ENCODE data around the gene PAQR5. TPM values are rescaled to one million over a fixed set of nuclear protein-coding genes. Genes with fewer than 3 reads are reported as not detected.
"Not testable (repeated sequence)": the region's sequence is repeated elsewhere in the genome, so short reads cannot be mapped to it uniquely, and the experiment has no call there.

PAQR5 gene
- total RNA-seq, 1 donor = 1.1 TPM

DNA sequence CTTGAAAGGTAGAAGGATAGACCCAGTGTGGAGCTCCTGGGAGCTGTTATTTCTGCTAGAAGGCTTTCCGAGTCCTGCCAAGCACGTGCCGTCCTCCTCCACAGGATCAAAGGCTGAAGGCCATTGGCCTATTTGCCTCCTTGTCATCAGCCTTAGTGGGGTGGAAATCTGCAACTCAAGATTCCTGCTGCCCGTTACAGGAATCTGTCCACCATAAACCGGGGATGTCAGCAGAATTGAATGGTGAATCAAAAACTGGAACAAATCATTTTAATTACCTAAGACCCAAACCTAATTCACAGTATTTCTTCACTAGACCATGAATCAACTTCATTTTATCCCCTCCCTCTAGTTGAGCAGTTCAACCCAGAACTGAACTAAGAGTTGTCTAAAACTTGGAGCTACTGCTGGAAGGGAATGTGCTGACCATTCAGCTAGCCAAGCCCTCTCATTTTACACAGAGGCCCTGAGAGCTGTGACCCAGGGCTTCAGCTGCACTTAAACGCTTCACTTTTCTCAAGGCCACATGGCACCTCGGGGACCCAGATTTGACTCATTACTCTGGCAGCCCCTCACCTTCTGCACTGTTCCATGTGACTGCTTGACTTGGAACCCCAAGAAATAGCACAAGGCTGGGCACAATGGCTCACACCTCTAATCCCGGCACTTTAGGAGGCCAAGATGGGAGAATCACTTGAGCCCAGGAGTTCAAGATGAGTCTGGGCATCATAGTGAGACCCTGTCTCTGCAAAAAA is 78.7 kb downstream of the PAQR5 start:
- Histone ChIP-seq H3K27ac (ENCODE audit: low read depth, low read length) (no peak overlapping the region), H4K20me1 (ENCODE audit: insufficient read depth, low read length) (no peaks in the 10 kb centered on the region), H3K4me2 (ENCODE audit: insufficient read depth, low read length) (no peak overlapping the region), H3K4me3 (ENCODE audit: insufficient read depth, low read length) (no peak overlapping the region), H3K4me1 (ENCODE audit: insufficient read depth, low read length) (no peaks in the 10 kb centered on the region), H3K27me3 (ENCODE audit: insufficient read depth, low read length) (no peaks in the 10 kb centered on the region), H3K9me3 (ENCODE audit: low read depth, low read length) (no peaks in the 10 kb centered on the region), H3K36me3 (ENCODE audit: insufficient read depth, low read length) (no peaks in the 10 kb centered on the region), H3K79me2 (ENCODE audit: insufficient read depth, low read length) (no peaks in the 10 kb centered on the region), H2AFZ (ENCODE audit: low read length) (no peak overlapping the region)
- peak; percentile 22 for DNase-seq (ENCODE audit: insufficient read length, low spot score, missing footprints)
- TF ChIP-seq, protein P1, sequence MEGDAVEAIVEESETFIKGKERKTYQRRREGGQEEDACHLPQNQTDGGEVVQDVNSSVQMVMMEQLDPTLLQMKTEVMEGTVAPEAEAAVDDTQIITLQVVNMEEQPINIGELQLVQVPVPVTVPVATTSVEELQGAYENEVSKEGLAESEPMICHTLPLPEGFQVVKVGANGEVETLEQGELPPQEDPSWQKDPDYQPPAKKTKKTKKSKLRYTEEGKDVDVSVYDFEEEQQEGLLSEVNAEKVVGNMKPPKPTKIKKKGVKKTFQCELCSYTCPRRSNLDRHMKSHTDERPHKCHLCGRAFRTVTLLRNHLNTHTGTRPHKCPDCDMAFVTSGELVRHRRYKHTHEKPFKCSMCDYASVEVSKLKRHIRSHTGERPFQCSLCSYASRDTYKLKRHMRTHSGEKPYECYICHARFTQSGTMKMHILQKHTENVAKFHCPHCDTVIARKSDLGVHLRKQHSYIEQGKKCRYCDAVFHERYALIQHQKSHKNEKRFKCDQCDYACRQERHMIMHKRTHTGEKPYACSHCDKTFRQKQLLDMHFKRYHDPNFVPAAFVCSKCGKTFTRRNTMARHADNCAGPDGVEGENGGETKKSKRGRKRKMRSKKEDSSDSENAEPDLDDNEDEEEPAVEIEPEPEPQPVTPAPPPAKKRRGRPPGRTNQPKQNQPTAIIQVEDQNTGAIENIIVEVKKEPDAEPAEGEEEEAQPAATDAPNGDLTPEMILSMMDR (IDR thresholded peaks at IDR 0.05; ENCODE audit: extremely low read depth, low read depth, low read length) = no peak

DNA sequence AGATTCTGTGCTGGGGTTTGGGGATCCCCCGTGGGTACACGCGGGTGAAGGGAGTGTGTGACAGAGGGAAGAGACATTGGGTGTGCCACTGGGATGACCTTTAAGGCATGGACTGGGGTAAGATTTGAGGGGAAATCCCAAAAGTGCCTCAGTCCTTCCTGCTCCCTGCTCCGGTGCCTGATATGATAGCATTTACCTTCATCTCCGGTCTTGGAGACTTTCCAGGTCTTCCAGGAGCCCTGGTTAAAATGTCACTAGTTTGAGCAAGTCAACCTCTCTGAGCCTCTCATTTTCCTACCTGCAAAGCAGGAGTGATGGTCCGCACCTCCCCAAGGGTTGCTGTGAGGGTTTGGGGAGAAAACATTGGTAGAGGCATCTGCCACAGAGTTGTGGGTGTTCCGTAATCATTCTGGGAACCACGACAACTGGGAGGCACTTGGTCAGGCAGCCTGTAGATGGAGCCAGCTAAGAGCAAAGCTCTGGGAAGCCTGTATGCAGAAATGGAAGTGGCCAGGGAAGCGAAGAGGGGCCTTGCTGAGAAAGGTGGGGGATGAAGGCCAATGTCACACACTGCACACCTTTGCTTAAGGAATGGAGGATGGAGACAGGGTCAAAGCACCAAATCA is 81.5 kb downstream of the PAQR5 start:
- Histone ChIP-seq H4K20me1 (ENCODE audit: insufficient read depth, low read length) (no peaks in the 10 kb centered on the region), H3K4me1 (ENCODE audit: insufficient read depth, low read length) (no peaks in the 10 kb centered on the region), H3K36me3 (ENCODE audit: insufficient read depth, low read length) (no peaks in the 10 kb centered on the region), H3K9me3 (ENCODE audit: low read depth, low read length) (no peaks in the 10 kb centered on the region), H3K27me3 (ENCODE audit: insufficient read depth, low read length) (no peaks in the 10 kb centered on the region), H3K79me2 (ENCODE audit: insufficient read depth, low read length) (no peaks in the 10 kb centered on the region), H3K4me3 (ENCODE audit: insufficient read depth, low read length) (no peak overlapping the region), H3K27ac (ENCODE audit: low read depth, low read length) (no peak overlapping the region), H2AFZ (ENCODE audit: low read length) (no peak overlapping the region), H3K4me2 (ENCODE audit: insufficient read depth, low read length) (no peak overlapping the region)
- TF ChIP-seq, protein P1 (IDR thresholded peaks at IDR 0.05; ENCODE audit: extremely low read depth, low read depth, low read length) = peak; percentile 43
- DNase-seq (ENCODE audit: insufficient read length, low spot score, missing footprints) = peak; percentile 71

DNA sequence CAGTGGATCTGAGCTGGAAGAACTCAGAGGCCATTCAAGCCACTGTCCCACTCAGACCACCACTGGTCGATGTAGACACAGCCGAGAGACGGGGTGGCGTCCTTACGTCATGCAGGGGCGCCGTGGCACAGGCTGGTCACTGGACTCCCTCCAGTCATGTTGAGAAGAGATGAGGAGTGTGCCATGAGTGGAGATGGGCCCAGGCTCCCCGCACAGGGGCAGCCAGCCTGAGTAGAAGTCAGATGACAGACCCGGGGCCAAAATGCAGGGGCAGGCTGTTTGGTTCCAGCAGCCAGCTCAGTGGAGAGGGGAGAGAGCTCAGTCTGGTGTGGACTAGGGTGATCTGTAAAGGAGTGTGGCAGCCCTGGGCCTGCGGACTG is 82.0 kb downstream of the PAQR5 start:
- no peaks in the 10 kb centered on the region for H3K79me2 ChIP-seq (ENCODE audit: insufficient read depth, low read length)
- no peaks in the 10 kb centered on the region for H3K9me3 ChIP-seq (ENCODE audit: low read depth, low read length)
- TF ChIP-seq, protein P1 (IDR thresholded peaks at IDR 0.05; ENCODE audit: extremely low read depth, low read depth, low read length) = no peak
- no peak overlapping the region for H3K27ac ChIP-seq (ENCODE audit: low read depth, low read length)
- peak; percentile 15 for DNase-seq (ENCODE audit: insufficient read length, low spot score, missing footprints)
- no peak overlapping the region for H3K4me2 ChIP-seq (ENCODE audit: insufficient read depth, low read length)
- H3K27me3 ChIP-seq (ENCODE audit: insufficient read depth, low read length) = no peaks in the 10 kb centered on the region
- no peaks in the 10 kb centered on the region for H3K36me3 ChIP-seq (ENCODE audit: insufficient read depth, low read length)
- H4K20me1 ChIP-seq (ENCODE audit: insufficient read depth, low read length) = no peaks in the 10 kb centered on the region
- H3K4me1 ChIP-seq (ENCODE audit: insufficient read depth, low read length) = no peaks in the 10 kb centered on the region
- no peak overlapping the region for H2AFZ ChIP-seq (ENCODE audit: low read length)
- no peak overlapping the region for H3K4me3 ChIP-seq (ENCODE audit: insufficient read depth, low read length)

DNA sequence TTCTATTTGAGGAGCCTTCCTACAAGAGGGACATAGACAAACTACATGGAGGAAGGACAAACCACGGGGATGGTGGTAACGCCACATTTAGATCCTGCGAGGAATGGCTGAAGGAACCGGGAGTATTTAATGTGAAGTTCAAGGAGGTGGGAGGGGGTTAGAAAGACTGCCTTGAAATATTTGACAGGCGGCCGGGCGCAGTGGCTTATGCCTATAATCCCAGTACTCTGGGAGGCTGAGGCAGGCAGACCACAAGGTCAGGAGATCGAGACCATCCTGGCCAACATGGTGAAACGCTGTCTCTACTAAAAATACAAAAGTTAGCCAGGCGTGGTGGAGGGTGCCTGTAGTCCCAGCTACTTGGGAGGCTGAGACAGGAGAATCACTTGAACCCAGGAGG is 83.5 kb downstream of the PAQR5 start:
- not testable (repeated sequence) for H3K9me3 ChIP-seq (ENCODE audit: low read depth, low read length); H3K79me2 ChIP-seq (ENCODE audit: insufficient read depth, low read length); H3K27me3 ChIP-seq (ENCODE audit: insufficient read depth, low read length); H3K27ac ChIP-seq (ENCODE audit: low read depth, low read length); H3K4me1 ChIP-seq (ENCODE audit: insufficient read depth, low read length); H3K4me2 ChIP-seq (ENCODE audit: insufficient read depth, low read length); H3K36me3 ChIP-seq (ENCODE audit: insufficient read depth, low read length); H2AFZ ChIP-seq (ENCODE audit: low read length); H3K4me3 ChIP-seq (ENCODE audit: insufficient read depth, low read length); DNase-seq (ENCODE audit: insufficient read length, low spot score, missing footprints); H4K20me1 ChIP-seq (ENCODE audit: insufficient read depth, low read length)

DNA sequence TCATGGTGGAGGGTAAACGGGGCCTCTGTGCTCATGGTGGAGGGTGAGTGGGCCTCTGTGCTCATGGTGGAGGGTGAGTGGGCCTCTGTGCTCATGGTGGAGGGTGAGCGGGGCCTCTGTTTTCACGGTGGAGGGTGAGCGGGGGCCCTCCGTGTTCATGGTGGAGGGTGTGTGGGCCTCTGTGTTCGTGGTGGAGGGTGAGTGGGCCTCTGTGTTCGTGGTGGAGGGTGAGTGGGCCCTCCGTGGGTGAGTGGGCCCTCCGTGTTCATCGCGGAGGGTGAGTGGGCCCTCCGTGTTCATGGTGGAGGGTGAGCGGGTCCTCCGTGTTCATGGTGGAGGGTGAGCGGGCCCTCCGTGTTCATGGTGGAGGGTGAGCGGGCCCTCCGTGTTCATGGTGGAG is 85.4 kb downstream of the PAQR5 start:
- not testable (repeated sequence) for H3K36me3 ChIP-seq (ENCODE audit: insufficient read depth, low read length); H3K4me2 ChIP-seq (ENCODE audit: insufficient read depth, low read length); H3K4me3 ChIP-seq (ENCODE audit: insufficient read depth, low read length); DNase-seq (ENCODE audit: insufficient read length, low spot score, missing footprints); H3K79me2 ChIP-seq (ENCODE audit: insufficient read depth, low read length); H3K4me1 ChIP-seq (ENCODE audit: insufficient read depth, low read length); H3K27ac ChIP-seq (ENCODE audit: low read depth, low read length); H3K27me3 ChIP-seq (ENCODE audit: insufficient read depth, low read length); H3K9me3 ChIP-seq (ENCODE audit: low read depth, low read length); H2AFZ ChIP-seq (ENCODE audit: low read length); H4K20me1 ChIP-seq (ENCODE audit: insufficient read depth, low read length)
